Fibroblast of mammary gland (primary cell): Measurements from ENCODE around the gene SEMA3B.
"Not testable (repeated sequence)": the region's sequence is repeated elsewhere in the genome, so short reads cannot be mapped to it uniquely, and the experiment has no call there.

Experiments used
- DNase-seq: peaks from one replicate; pipeline ENCODE4 v3.0.0-alpha.2; 2010; ENCODE audit warnings: low read depth
- H3K4me3 ChIP-seq: 2 replicates; pipeline ENCODE4 v1.5.1; 2011; ENCODE audit warnings: low read depth, mild to moderate bottlenecking, low read length, moderate library complexity; ENCODE audit not compliant: control insufficient read depth
- CTCF ChIP-seq: conservative IDR thresholded peaks from 2 replicates; pipeline ENCODE4 v1.5.1; 2011; ENCODE audit warnings: low read depth, low read length, inconsistent platforms; ENCODE audit not compliant: control insufficient read depth, insufficient read depth

The SEMA3B gene

GRCh38 chr3:50275141-50275995 is 6.4 kb downstream of the SEMA3B start:
- no peak for DNase-seq
- no peak overlapping the region for H3K4me3 ChIP-seq
- TF ChIP-seq CTCF, result no peak

- no peak overlapping the region for H3K4me3 ChIP-seq
- TF ChIP-seq CTCF, result no peak
- DNase-seq, result no peak
These were observed 7.2 kb downstream of the SEMA3B start for GRCh38 chr3:50275996-50276761.

GRCh38 chr3:50276762-50277101 is 7.8 kb downstream of the SEMA3B start:
- DNase-seq, result no peak
- H3K4me3 ChIP-seq, result no peak overlapping the region

GRCh38 chr3:50278123-50278879 is 9.4 kb downstream of the SEMA3B start:
- TF ChIP-seq CTCF, result no peak

More at GRCh38 chr3:50276762-50277101, 7.8 kb downstream of the SEMA3B start:
- no peak for TF ChIP-seq CTCF

GRCh38 chr3:50278880-50279224 is 9.9 kb downstream of the SEMA3B start, which contains the start of gene LSMEM2:
Gene LSMEM2 (plus strand): TSS chr3:50279087. CDS start chr3:50279114, 27 bp downstream.
- no peak for DNase-seq
- no peak within 1 kb of the TSS for H3K4me3 ChIP-seq
- no peak for TF ChIP-seq CTCF

More at GRCh38 chr3:50278123-50278879, 9.4 kb downstream of the SEMA3B start:
- DNase-seq, result no peak
- H3K4me3 ChIP-seq, result no peak overlapping the region

GRCh38 chr3:50279255-50280016 is 10.5 kb downstream of the SEMA3B start:
- no peak for TF ChIP-seq CTCF

GRCh38 chr3:50284121-50284520 is 15.2 kb downstream of the SEMA3B start:
- H3K4me3 ChIP-seq, DNase-seq: not testable (repeated sequence)

More at GRCh38 chr3:50279255-50280016, 10.5 kb downstream of the SEMA3B start:
- no peak overlapping the region for H3K4me3 ChIP-seq
- DNase-seq, result no peak
